Vagina (tissue), 2 donors: ENCODE data around the gene DR1.

Source experiments
- CTCF ChIP-seq, 3 experiments: fragments of 450-650 bp in 2 of 3; fragments of 200-600 bp in 1 of 3; sonication (generic) in 1 of 3; IDR thresholded peaks; one replicate each; pipeline ENCODE4 v1.5.1; 2017 to 2019; ENCODE audit warnings: antibody characterized with exemption in 3 of 3, mild to moderate bottlenecking in 2 of 3, moderate library complexity in 2 of 3
- POLR2A ChIP-seq, 2 donors: fragments of 450-650 bp; IDR thresholded peaks; one replicate each; pipeline ENCODE4 v1.6.1; 2017; ENCODE audit warnings: antibody characterized with exemption in 2 of 2, mild to moderate bottlenecking in 2 of 2, moderate library complexity in 2 of 2
- POLR2AphosphoS5 ChIP-seq, 2 donors: sonication (generic); formaldehyde crosslinking; IDR thresholded peaks; one replicate each; pipeline ENCODE4 v1.9.0; 2017; ENCODE audit warnings: antibody characterized with exemption in 2 of 2, mild to moderate bottlenecking in 2 of 2, low read depth in 1 of 2; ENCODE audit not compliant: insufficient read depth in 1 of 2

- TF ChIP-seq CTCF (IDR thresholded peaks at IDR 0.05) (no peak), POLR2A (IDR thresholded peaks at IDR 0.05) (no peak), POLR2AphosphoS5 (IDR thresholded peaks at IDR 0.05; ENCODE audit: insufficient read depth in 1 of 2, low read depth in 1 of 2) (no peak)
Measured at GRCh38 chr1:93321720-93322119, 24.0 kb upstream of the DR1 start.
